C4-2B (cell line): Measurements from ENCODE around the gene COG5.

ENCODE experiments used
- ZFX ChIP-seq: fragments of 450-650 bp; IDR thresholded peaks from 2 replicates; pipeline ENCODE4 v1.6.1; 2017
- TF ChIP-seq, protein P1 (sequence below): fragments of 450-650 bp; conservative IDR thresholded peaks from 2 replicates; pipeline ENCODE4 v1.5.1; 2017; ENCODE audit warnings: mild to moderate bottlenecking

DNA sequence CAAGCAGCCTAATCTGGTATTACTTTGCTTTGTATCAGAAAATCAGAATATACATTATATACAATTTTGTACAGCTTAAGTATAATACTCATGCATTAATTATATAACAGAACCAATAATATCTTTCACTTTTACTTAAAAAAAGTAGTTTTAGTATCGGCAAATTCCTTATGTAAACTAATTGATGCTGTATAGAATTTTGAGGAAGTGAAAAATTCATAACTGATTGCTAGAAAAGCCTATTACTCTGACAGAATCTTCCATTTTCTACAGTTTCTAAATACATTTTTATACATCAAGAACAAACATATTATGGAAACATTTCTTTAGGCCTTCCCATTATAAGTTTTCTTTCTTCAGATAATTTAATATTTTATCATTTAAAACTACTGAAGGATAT, 217.8 kb downstream of the COG5 start:
- TF ChIP-seq, protein P1, sequence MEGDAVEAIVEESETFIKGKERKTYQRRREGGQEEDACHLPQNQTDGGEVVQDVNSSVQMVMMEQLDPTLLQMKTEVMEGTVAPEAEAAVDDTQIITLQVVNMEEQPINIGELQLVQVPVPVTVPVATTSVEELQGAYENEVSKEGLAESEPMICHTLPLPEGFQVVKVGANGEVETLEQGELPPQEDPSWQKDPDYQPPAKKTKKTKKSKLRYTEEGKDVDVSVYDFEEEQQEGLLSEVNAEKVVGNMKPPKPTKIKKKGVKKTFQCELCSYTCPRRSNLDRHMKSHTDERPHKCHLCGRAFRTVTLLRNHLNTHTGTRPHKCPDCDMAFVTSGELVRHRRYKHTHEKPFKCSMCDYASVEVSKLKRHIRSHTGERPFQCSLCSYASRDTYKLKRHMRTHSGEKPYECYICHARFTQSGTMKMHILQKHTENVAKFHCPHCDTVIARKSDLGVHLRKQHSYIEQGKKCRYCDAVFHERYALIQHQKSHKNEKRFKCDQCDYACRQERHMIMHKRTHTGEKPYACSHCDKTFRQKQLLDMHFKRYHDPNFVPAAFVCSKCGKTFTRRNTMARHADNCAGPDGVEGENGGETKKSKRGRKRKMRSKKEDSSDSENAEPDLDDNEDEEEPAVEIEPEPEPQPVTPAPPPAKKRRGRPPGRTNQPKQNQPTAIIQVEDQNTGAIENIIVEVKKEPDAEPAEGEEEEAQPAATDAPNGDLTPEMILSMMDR: no peak
- TF ChIP-seq ZFX: no peak
